Muscle layer of colon (tissue), 2 donors: ENCODE measurements around the gene PSMD12.

Experiments used
- H3K27ac ChIP-seq: one replicate; pipeline ENCODE4 v1.7.0; 2013; ENCODE audit warnings: low read depth, mild to moderate bottlenecking, low read length, moderate library complexity
- H3K27me3 ChIP-seq, 2 donors: one replicate each; pipeline ENCODE4 v1.7.0; 2013; ENCODE audit warnings: low read length in 2 of 2, mild to moderate bottlenecking in 2 of 2; ENCODE audit not compliant: insufficient read depth in 2 of 2, control insufficient read depth in 1 of 2
- H3K36me3 ChIP-seq: one replicate; pipeline ENCODE4 v1.7.0; 2013; ENCODE audit warnings: mild to moderate bottlenecking, low read length; ENCODE audit not compliant: insufficient read depth
- H3K4me1 ChIP-seq: one replicate; pipeline ENCODE4 v1.7.0; 2013; ENCODE audit warnings: mild to moderate bottlenecking, low read length; ENCODE audit not compliant: insufficient read depth
- H3K4me3 ChIP-seq, 2 donors: one replicate each; pipeline ENCODE4 v1.7.0; 2013; ENCODE audit warnings: low read length in 2 of 2, low read depth in 1 of 2, mild to moderate bottlenecking in 1 of 2, moderate library complexity in 1 of 2
- H3K9ac ChIP-seq: one replicate; pipeline ENCODE4 v1.7.0; 2013; ENCODE audit warnings: low read length
- H3K9me3 ChIP-seq: one replicate; pipeline ENCODE4 v1.7.0; 2013; ENCODE audit warnings: mild to moderate bottlenecking, low read length
- donor health status: abdominal sarcoma.
- donor health status: Adenocarcinoma of cecum.

The PSMD12 gene

DNA sequence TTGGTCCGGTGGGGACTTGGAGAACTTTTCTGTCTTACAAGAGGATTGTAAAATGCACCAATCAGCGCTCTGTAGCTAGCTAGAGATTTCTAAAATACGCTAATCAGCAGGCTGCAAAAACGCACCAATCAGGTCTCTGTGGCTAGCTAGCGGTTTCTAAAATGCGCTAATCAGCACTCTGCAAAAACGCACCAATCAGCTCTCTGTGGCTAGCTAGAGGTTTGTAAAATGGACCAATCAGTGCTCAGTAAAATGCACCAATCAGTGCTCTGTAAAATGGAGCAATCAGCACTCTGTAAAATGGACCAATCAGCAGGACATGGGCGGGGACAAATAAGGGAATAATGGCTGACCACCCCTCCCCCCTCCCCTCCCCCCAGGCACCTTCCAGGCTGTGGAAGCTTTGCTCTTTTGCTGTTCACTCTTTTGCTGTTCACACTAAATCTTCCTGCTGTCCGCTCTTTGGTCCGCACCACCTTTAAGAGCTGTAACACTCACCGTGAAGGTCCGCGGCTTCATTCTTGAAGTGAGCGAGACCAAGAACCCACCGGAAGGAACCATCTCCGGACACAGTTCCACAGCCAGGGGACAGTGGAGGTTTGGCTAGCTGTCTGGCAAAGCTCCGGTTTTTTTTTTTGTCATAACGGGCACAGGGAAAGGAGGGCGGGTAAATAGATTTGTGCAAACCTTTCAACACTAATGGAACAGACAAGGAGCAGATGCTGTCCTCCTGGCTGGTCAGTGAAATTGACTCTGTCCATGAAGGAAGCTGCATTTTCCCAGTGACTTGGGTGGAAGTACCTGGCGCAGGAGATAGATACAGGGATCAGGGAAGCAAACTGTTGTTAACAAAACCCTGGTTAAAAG lies 19.0 kb upstream of the PSMD12 start:
- Histone ChIP-seq H3K4me1 (no peaks in the 10 kb centered on the region), H3K4me3 (no peak overlapping the region), H3K27ac (no peak overlapping the region), H3K9me3 (no peaks in the 10 kb centered on the region), H3K36me3 (no peaks in the 10 kb centered on the region), H3K27me3 (no peaks in the 10 kb centered on the region), H3K9ac (no peak overlapping the region)

DNA sequence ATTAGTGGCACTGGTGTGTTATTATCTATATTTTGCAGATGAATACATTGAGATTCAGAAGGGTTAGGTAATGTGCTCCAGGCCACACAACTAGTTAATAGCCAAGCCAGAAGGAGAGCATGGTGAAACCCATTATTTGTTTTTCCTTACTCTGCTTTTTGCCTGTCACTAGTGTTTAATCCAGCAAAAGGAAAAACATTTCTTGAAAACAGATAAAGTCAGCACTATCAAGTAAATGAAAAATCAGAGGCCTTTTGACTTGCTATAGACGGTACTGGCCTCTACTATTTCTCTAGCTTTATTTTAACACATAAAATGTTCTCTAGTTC lies 15.5 kb upstream of the PSMD12 start:
- Histone ChIP-seq H3K27me3 (no peaks in the 10 kb centered on the region), H3K4me1 (no peaks in the 10 kb centered on the region), H3K36me3 (no peaks in the 10 kb centered on the region), H3K9me3 (no peaks in the 10 kb centered on the region), H3K4me3 (no peak overlapping the region), H3K9ac (no peak overlapping the region), H3K27ac (no peak overlapping the region)

DNA sequence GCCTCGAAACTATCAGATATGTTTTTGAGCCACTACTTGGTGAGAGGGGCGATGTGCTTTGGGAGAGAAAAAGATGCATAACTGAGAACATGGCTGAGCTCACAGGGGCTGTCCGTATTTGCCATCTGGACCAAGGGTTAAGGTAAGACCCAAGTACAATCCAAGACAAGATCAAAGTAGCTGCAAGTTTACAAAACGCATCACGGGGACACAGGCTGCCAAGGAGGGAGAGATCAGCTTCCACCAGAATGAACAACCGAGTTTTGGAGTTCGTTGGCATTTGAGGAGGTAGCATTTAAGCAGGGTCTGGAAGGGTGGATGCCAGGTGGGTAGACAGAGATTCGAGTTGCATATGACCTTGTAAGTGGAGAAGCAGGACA lies 12.9 kb upstream of the PSMD12 start:
- H3K4me3 ChIP-seq: peak overlapping the region; percentile 43 to 83
- H3K9ac ChIP-seq: no peak overlapping the region
- no peaks in the 10 kb centered on the region for H3K9me3 ChIP-seq
- H3K27me3 ChIP-seq: no peaks in the 10 kb centered on the region
- no peak overlapping the region for H3K27ac ChIP-seq
- no peaks in the 10 kb centered on the region for H3K36me3 ChIP-seq
- H3K4me1 ChIP-seq: peaks cover 3% of the 10 kb centered on the region

DNA sequence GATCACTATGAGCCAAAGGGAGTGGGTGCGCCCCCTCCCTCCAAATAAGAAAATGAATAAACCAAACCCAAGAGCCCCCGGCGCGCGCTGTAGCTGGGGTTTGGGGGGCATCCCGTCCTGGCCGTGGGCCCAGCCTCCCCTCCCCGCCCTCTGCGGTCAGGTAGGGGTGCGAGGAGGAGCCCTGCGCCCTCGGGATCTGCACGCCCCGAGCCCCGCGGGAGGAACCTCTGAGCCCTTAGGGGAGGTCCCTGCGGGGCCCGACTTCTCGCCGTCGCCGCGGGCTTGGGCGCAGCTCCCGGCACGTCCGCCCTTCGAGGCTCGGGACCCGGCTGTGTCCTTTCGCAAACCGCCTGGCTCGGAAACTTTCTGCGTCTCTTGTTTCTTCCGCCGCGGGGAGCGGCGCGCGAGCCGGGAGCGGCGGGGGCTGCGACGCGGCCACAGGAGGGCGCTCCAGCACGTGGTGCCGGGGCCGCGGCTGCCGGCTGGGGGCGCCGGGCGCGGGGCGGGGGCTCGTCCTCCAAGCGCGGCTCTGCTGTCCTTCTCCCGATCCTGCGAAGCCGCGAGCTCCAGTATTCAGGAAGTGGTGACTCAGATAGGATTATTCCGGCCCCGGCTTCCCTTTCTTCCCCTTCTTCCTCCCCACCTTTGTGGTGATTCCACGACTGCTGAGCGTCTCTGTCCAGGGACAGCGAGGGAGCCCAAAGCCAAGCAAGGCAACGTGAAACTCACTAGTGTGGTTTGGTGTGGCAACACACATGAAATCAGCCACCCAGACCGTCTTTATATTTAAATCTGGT lies 12.3 kb upstream of the PSMD12 start:
- peak overlapping the region; percentile 88 for H3K27ac ChIP-seq
- H3K36me3 ChIP-seq: no peaks in the 10 kb centered on the region
- H3K9me3 ChIP-seq: no peaks in the 10 kb centered on the region
- H3K27me3 ChIP-seq: no peaks in the 10 kb centered on the region
- peak overlapping the region; percentile 83 to 91 for H3K4me3 ChIP-seq
- peaks cover 3% of the 10 kb centered on the region for H3K4me1 ChIP-seq
- no peak overlapping the region for H3K9ac ChIP-seq

DNA sequence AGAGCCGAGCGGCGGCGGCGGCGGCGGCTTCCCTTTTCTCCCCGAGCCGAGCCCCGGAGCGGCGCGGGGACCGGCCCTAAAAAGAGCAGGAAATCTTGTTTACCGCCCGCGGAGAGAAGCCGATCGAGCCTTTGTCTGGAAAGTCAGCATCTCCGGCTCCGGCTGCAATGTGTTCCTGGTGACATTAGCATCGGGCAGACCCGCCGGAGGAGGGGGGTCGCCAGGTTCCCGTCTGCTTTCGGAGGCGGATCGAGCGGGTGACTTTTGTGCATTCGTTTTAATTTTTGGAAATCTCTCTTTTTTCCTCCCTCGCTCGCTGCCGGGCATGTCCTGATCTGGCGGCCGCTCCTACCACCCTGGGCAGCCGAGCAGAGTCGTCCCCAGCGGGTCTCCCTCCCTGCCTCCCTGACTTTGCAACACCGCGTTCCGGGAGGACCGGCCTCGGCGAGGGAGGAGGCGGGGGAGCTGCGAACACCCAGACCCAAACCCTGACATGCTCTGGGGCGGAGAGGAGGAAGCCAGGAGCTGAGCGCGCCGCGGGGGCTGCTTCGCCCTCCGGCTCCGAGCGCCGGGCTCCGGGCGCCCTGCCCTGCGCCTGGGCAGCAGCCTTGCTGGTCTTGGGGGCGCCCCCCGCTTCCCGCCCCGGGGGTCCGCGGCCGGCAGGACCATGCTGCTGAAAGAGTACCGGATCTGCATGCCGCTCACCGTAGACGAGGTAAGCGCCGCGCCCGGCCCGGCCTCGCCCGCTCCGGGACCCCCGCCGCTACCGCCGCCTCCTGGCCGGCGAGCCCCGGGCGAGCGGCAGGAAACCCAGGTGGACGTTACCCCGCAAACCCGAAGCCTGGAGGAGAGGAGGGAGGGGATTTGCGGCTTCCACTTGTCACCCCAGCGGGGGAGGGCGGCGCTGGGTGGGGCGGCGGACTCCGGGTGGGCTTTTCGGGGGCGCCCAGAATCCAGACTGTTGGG lies 11.4 kb upstream of the PSMD12 start:
- Histone ChIP-seq H3K36me3 (no peaks in the 10 kb centered on the region), H3K4me1 (peaks cover 3% of the 10 kb centered on the region), H3K27ac (peak overlapping the region; percentile 88), H3K27me3 (no peaks in the 10 kb centered on the region), H3K4me3 (peak overlapping the region; percentile 83 to 91), H3K9me3 (no peaks in the 10 kb centered on the region), H3K9ac (peak overlapping the region; percentile 44)

DNA sequence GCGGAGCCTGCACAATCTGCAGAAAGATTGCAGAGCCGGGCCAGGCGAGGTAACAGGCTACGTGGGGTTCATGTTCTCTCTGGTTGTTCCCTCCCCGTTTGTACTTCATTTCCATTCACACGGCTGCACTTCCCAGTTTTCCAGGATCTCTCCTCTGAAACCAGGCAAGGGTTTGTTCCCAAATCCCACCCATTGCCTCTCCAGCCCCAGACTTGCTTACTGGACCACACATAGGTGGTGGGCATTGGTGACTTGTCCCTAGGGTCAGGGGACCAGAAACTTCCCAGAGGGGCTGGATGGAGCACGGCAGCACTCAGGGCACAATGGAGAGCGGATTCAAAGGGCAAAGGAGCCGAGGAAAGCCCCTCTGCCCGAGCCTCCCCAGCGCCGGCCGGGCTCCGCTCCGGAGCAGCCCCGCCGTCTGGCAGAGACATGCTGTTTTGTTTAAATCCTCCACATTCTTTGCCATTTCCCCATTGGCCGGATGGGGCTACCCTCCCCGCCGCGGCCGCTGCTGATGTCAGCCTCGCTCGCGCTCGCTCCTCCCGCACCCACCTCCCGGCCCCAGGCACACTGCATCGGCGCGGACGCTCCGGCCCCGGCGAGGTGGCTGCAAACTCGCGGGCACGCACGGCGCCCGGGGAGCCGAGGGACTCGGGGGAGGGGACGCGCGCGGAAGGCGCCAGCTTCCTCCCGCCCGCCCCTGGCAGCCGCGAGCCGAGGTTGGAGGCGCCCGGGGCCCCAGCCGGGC lies 10.5 kb upstream of the PSMD12 start, which contains the start of gene PITPNC1:
Gene PITPNC1, plus strand, starts transcription at position 545 of the 751 bp plus-strand sequence.
- Histone ChIP-seq H3K4me1 (peaks cover 3% of the 10 kb centered on the region), H3K27ac (peak within 1 kb of the TSS; percentile 88), H3K4me3 (peak within 1 kb of the TSS; percentile 83 to 91), H3K9me3 (no peaks in the 10 kb centered on the region), H3K27me3 (no peaks in the 10 kb centered on the region), H3K36me3 (no peaks in the 10 kb centered on the region), H3K9ac (peak within 1 kb of the TSS; percentile 73)

DNA sequence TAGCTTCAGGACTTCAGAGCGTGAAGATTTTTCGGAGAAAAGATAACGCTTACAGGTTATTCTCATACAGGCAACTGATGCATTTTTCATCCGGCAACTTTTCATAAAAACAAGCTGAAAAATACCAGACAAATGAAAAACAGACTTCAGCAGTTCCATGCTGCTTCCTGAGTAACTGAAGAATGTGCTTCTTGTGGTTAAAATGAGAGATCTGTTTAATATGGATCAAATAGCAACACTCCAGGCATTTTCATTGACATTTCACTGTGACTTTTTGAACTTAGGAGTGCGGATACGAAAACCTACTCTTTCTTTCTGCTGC lies 10.0 kb upstream of the PSMD12 start:
- Histone ChIP-seq H3K27ac (peak overlapping the region; percentile 82), H3K36me3 (no peaks in the 10 kb centered on the region), H3K27me3 (no peaks in the 10 kb centered on the region), H3K4me1 (peaks cover 3% of the 10 kb centered on the region), H3K4me3 (peak overlapping the region; percentile 74 to 91), H3K9ac (no peak overlapping the region), H3K9me3 (no peaks in the 10 kb centered on the region)

DNA sequence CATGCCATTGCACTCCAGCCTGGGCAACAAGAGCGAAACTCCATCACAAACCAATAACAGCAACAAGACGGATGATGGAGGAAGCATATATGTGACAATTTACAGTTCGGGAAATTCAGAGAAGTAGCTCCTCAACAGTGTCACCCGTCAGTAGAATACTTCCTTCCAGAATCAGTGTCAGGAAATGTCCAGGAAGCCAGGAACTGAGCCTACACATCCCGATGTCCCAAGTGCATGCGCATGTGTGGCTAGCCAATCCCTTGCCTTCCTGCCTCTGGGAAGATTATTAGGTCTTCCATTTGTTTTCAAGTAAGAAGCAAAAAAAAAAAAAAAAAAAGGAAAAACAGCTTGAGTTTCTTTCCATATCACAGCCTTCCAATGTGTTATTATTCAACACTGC lies 9.3 kb upstream of the PSMD12 start:
- H3K27ac ChIP-seq: no peak overlapping the region
- no peak overlapping the region for H3K4me3 ChIP-seq
- no peaks in the 10 kb centered on the region for H3K9me3 ChIP-seq
- H3K4me1 ChIP-seq: peaks cover 3% of the 10 kb centered on the region
- no peak overlapping the region for H3K9ac ChIP-seq
- H3K36me3 ChIP-seq: no peaks in the 10 kb centered on the region
- no peaks in the 10 kb centered on the region for H3K27me3 ChIP-seq

DNA sequence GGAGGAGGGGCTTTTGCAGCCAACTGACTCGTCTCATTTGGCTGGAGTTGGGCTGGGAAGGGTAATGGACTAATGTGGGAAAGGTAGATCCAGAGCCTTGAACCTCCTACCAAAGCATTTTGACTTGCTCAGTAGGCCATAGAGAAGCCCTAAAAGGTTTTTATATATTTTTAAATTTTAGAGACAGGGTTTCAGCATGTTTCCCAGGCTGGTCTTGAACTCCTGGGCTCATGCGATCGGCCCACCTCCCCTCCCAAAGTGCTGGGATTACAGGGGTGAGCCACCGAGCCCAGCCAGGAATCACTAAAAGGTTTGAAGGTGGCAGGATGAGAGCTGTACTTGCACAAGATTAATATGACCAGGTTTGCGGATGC lies 8.7 kb upstream of the PSMD12 start:
- no peak overlapping the region for H3K27ac ChIP-seq
- no peak overlapping the region for H3K4me3 ChIP-seq
- H3K27me3 ChIP-seq: no peaks in the 10 kb centered on the region
- H3K4me1 ChIP-seq: peaks cover 3% of the 10 kb centered on the region
- H3K36me3 ChIP-seq: no peaks in the 10 kb centered on the region
- H3K9me3 ChIP-seq: no peaks in the 10 kb centered on the region
- no peak overlapping the region for H3K9ac ChIP-seq

DNA sequence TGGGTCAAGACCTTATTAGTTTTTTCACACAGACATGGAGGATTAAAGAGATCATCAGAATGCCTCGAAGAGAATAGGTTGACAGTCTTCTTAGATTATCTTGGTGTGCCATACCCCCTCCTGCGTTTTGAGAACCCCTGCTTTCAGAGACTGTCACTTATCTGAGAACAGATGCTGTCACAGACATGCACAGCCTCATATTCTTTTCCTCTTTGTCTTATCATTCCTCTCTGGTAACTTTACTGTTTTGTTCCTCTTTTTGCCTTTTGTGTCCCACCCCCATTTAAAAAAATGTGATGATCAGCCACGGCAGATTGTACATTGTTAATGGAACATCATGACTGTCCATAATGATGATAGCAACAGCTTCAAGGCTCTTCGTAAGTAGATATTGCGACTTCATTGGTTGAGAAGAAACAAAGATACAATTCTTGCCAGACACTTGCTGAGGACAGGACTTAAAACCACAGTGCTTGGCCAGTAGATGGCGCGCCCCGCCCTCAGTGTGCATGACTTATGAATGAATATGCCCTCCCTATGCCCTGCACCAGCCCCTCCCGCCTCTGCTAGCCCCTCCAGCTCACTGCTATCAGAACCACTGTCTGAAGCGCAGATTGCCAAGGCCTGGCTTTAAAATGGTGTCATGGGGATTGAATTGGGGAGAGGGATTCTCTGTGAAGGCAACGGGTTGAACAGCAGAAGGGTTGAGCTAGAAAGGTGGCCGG lies 8.1 kb upstream of the PSMD12 start:
- Histone ChIP-seq H3K27me3 (no peaks in the 10 kb centered on the region), H3K9ac (no peak overlapping the region), H3K4me1 (peaks cover 3% of the 10 kb centered on the region), H3K36me3 (no peaks in the 10 kb centered on the region), H3K9me3 (no peaks in the 10 kb centered on the region), H3K27ac (no peak overlapping the region), H3K4me3 (no peak overlapping the region)
